OCI-LY3 (cell line): Measurements from ENCODE around the gene ST6GALNAC1.

ENCODE experiments used
- H2AFZ ChIP-seq: fragments of 200-600, 300-600 bp; shearing (Covaris generic); 2 replicates; pipeline ENCODE4 v1.6.0; 2014; ENCODE audit warnings: antibody characterized with exemption, low read depth, low read length
- H3K27ac ChIP-seq: fragments of 200-600, 300-600 bp; sonication (generic); 2 replicates; pipeline ENCODE4 v1.5.1; 2014; ENCODE audit warnings: mild to moderate bottlenecking, low read length, moderate library complexity, mixed read lengths
- H3K27me3 ChIP-seq: fragments of 200-600, 300-600 bp; sonication (generic); 2 replicates; pipeline ENCODE4 v1.6.1; 2014; ENCODE audit warnings: low read depth, low read length, mixed read lengths
- H3K36me3 ChIP-seq: fragments of 200-600, 300-600 bp; sonication (generic); replicated peaks from 2 replicates; pipeline ENCODE3; 2014; ENCODE audit warnings: low read depth, low read length, mixed read lengths
- H3K4me1 ChIP-seq: fragments of 300-600, 200-600 bp; sonication (generic); 2 replicates; pipeline ENCODE4 v1.6.1; 2014; ENCODE audit warnings: low read length, mixed read lengths
- H3K4me2 ChIP-seq: fragments of 200-600, 300-600 bp; sonication (generic); 2 replicates; pipeline ENCODE4 v1.6.1; 2014; ENCODE audit warnings: low read length, mixed read lengths
- H3K4me3 ChIP-seq: fragments of 300-600, 200-600 bp; sonication (generic); 2 replicates; pipeline ENCODE4 v1.5.1; 2014; ENCODE audit warnings: antibody characterized with exemption, mild to moderate bottlenecking, low read length, moderate library complexity
- H3K79me2 ChIP-seq: fragments of 300-600, 200-600 bp; shearing (Covaris generic); 2 replicates; pipeline ENCODE4 v1.6.1; 2014; ENCODE audit warnings: mild to moderate bottlenecking, low read length, mixed read lengths
- H3K9ac ChIP-seq: fragments of 300-600, 200-600 bp; shearing (Covaris generic); 2 replicates; pipeline ENCODE4 v1.6.0; 2014; ENCODE audit warnings: mild to moderate bottlenecking, low read length, moderate library complexity
- H3K9me3 ChIP-seq: fragments of 200-600, 300-600 bp; shearing (Covaris generic); 2 replicates; pipeline ENCODE4 v1.6.1; 2014; ENCODE audit warnings: low read length, mixed read lengths; ENCODE audit not compliant: insufficient read depth
- H4K20me1 ChIP-seq: fragments of 200-600, 300-600 bp; sonication (generic); 2 replicates; pipeline ENCODE4 v1.6.1; 2016; ENCODE audit warnings: low read length, mixed read lengths; ENCODE audit not compliant: insufficient read depth
- CTCF ChIP-seq: fragments of 200-600, 300-600 bp; sonication (generic); IDR thresholded peaks from 2 replicates; pipeline ENCODE4 v1.5.1; 2014; ENCODE audit warnings: antibody characterized with exemption, low read length, low read depth
- EZH2phosphoT487 ChIP-seq: fragments of 200-600 bp; shearing (Covaris generic); IDR thresholded peaks from 2 replicates; pipeline ENCODE4 v1.6.1; 2018; ENCODE audit warnings: antibody characterized with exemption, mixed run types, low read depth

Gene ST6GALNAC1

GRCh38 chr17:76577876-76578275 lies 65.7 kb downstream of the ST6GALNAC1 start:
- H3K27ac ChIP-seq: no peak overlapping the region
- H3K79me2 ChIP-seq: no peaks in the 10 kb centered on the region
- H4K20me1 ChIP-seq: no peaks in the 10 kb centered on the region
- no peaks in the 10 kb centered on the region for H3K9me3 ChIP-seq
- no peak overlapping the region for H3K4me3 ChIP-seq
- H3K4me2 ChIP-seq: no peak overlapping the region
- H3K9ac ChIP-seq: no peak overlapping the region
- no peaks in the 10 kb centered on the region for H3K27me3 ChIP-seq
- no peaks in the 10 kb centered on the region for H3K36me3 ChIP-seq
- TF ChIP-seq EZH2phosphoT487: no peak
- no peak for TF ChIP-seq CTCF
- H2AFZ ChIP-seq: no peak overlapping the region
- peaks cover 26% of the 10 kb centered on the region for H3K4me1 ChIP-seq

- Histone ChIP-seq H3K79me2 (no peaks in the 10 kb centered on the region), H3K9me3 (no peaks in the 10 kb centered on the region), H3K27ac (no peak overlapping the region), H2AFZ (no peak overlapping the region), H3K4me2 (no peak overlapping the region), H3K4me3 (no peak overlapping the region), H4K20me1 (no peaks in the 10 kb centered on the region), H3K36me3 (no peaks in the 10 kb centered on the region), H3K4me1 (peaks cover 22% of the 10 kb centered on the region), H3K27me3 (no peaks in the 10 kb centered on the region), H3K9ac (no peak overlapping the region)
- no peak for TF ChIP-seq EZH2phosphoT487
- no peak for TF ChIP-seq CTCF
These were observed 67.4 kb downstream of the ST6GALNAC1 start for GRCh38 chr17:76576189-76576588.

DNA sequence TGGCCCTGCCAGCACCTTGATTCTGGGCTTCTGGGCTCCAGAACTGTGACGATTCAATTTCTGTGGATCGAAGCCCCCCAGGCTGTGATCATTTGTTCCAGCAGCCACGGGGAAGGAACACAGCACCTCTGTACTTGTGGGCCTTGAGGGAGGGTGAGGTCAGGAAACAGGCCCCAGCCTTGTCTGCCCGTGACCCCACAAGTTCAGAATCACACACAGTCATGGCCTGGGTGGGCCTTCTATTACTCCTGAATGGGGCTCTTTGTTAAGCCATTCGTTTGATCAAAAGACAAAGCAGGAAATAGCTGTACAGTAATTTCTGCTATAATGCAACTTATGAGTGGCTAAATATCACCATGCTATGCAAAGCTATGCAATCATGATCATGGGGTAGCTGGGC lies 68.0 kb downstream of the ST6GALNAC1 start:
- H2AFZ ChIP-seq: no peak overlapping the region
- no peaks in the 10 kb centered on the region for H4K20me1 ChIP-seq
- H3K27ac ChIP-seq: no peak overlapping the region
- TF ChIP-seq CTCF (no peak), EZH2phosphoT487 (no peak)
- H3K79me2 ChIP-seq: no peaks in the 10 kb centered on the region
- no peaks in the 10 kb centered on the region for H3K36me3 ChIP-seq
- H3K9ac ChIP-seq: no peak overlapping the region
- H3K27me3 ChIP-seq: no peaks in the 10 kb centered on the region
- no peaks in the 10 kb centered on the region for H3K9me3 ChIP-seq
- peaks cover 16% of the 10 kb centered on the region for H3K4me1 ChIP-seq
- H3K4me3 ChIP-seq: no peak overlapping the region
- no peak overlapping the region for H3K4me2 ChIP-seq
